Panc1 (cell line): ENCODE data around the gene TCF7. TPM values are rescaled to one million over a fixed set of nuclear protein-coding genes. Genes with fewer than 3 reads are reported as not detected.

ENCODE experiments used
- ATAC-seq: fragments of 200-7000 bp; cut with Tn5 transposase; 2 replicates; pipeline ENCODE4 v1.9.1; 2020; ENCODE audit warnings: mild to moderate bottlenecking, moderate library complexity
- BruUV-seq: library from RNA; stranded (reverse); fragments of 400-500 nt; replicated peaks from 2 replicates; lab custom pipeline; 2021; lab: Mats Ljungman, UMichigan
- CTCF ChIA-PET: fragments of 300-600 bp; sonication (Branson Sonifier 250); formaldehyde crosslinking; loops from one replicate; lab custom pipeline; 2022; ENCODE audit warnings: antibody characterized with exemption; lab: Charles Lee
- POLR2A ChIA-PET: fragments of 300-600 bp; sonication (Branson Sonifier 250); formaldehyde crosslinking; loops from one replicate; lab custom pipeline; 2022; ENCODE audit warnings: antibody characterized with exemption; lab: Charles Lee
- DNase-seq: peaks from one replicate; pipeline ENCODE4 v3.0.0-alpha.2; 2010; ENCODE audit warnings: low read depth, low spot score
- H3K27ac ChIP-seq: 2 replicates; pipeline ENCODE4 v1.5.1; 2011; ENCODE audit warnings: mild to moderate bottlenecking, low read length, inconsistent platforms
- H3K27me3 ChIP-seq: fragments of 200-500 bp; sonication (Bioruptor generic); 2 replicates; pipeline ENCODE4 v1.6.0; 2014; ENCODE audit warnings: low read length, inconsistent platforms; ENCODE audit not compliant: control insufficient read depth, insufficient read depth
- H3K36me3 ChIP-seq: fragments of 200-500 bp; sonication (Bioruptor generic); 2 replicates; pipeline ENCODE4 v1.5.1; 2014; ENCODE audit warnings: inconsistent platforms, mild to moderate bottlenecking, low read length, moderate library complexity; ENCODE audit not compliant: control insufficient read depth, insufficient read depth
- H3K4me1 ChIP-seq: 2 replicates; pipeline ENCODE4 v1.5.1; 2011; ENCODE audit warnings: inconsistent platforms, mild to moderate bottlenecking, low read length, moderate library complexity; ENCODE audit not compliant: control insufficient read depth, insufficient read depth
- H3K4me3 ChIP-seq, 2 experiments: 2 replicates each; pipeline ENCODE4 v1.5.1; 2011 to 2012; ENCODE audit warnings: low read depth in 2 of 2, low read length in 2 of 2, mild to moderate bottlenecking in 2 of 2, inconsistent platforms in 1 of 2, moderate library complexity in 1 of 2
- H3K9me3 ChIP-seq: fragments of 200-500 bp; sonication (Bioruptor generic); 2 replicates; pipeline ENCODE4 v1.5.1; 2014; ENCODE audit warnings: low read depth, mild to moderate bottlenecking, inconsistent platforms, low read length, moderate library complexity; ENCODE audit not compliant: control insufficient read depth, insufficient read depth
- POLR2AphosphoS5 ChIP-seq: IDR thresholded peaks from 2 replicates; pipeline ENCODE4 v1.6.1; 2012; ENCODE audit warnings: mild to moderate bottlenecking, low read depth, low read length, moderate library complexity
- REST ChIP-seq, 2 experiments: IDR thresholded peaks; 2 replicates each; pipeline ENCODE4 v1.6.1; 2011 to 2012; ENCODE audit warnings: low read depth in 2 of 2, control low read depth in 1 of 2, low read length in 1 of 2, mild to moderate bottlenecking in 1 of 2, moderate library complexity in 1 of 2; ENCODE audit not compliant: insufficient read depth in 1 of 2
- SIN3A ChIP-seq: IDR thresholded peaks from 2 replicates; pipeline ENCODE4 v1.6.1; 2012; ENCODE audit warnings: low read depth, mild to moderate bottlenecking, low read length, moderate library complexity, borderline replicate concordance; ENCODE audit not compliant: insufficient read depth
- TCF7L2 ChIP-seq: IDR thresholded peaks from 2 replicates; pipeline ENCODE4 v1.6.1; 2011; ENCODE audit warnings: mild to moderate bottlenecking, low read depth, low read length, inconsistent platforms
- in situ Hi-C: cut with HindIII; loops from 2 replicates; pipeline ENCODE4 v1.10.0; 2016; ENCODE audit warnings: low sequenced_read_pairs, low pct_unique_long_range_greater_than_20kb
- intact Hi-C: fragments of 100-400 bp; cut with micrococcal nuclease; formaldehyde crosslinking; loops from one replicate; pipeline ENCODE4 v1.10.0; 2022; ENCODE audit not compliant: unreplicated experiment
- total RNA-seq: library from RNA; stranded (reverse); gene quantifications from one replicate; pipeline ENCODE4 v1.2.1, GENCODE V29; 2021; ENCODE audit not compliant: unreplicated experiment
- TF ChIP-seq, protein P1 (sequence below): fragments of 450-650 bp; IDR thresholded peaks from 2 replicates; pipeline ENCODE4 v1.5.1; 2017; ENCODE audit warnings: mild to moderate bottlenecking

The TCF7 gene
- total RNA-seq, 1 experiment from 2014 or later = 24.0 TPM

- H3K36me3 ChIP-seq = no peaks in the 10 kb centered on the region
- TF ChIP-seq SIN3A (no peak), TCF7L2 (no peak), POLR2AphosphoS5 (no peak), REST (IDR thresholded peaks at IDR 0.05; ENCODE audit: insufficient read depth in 1 of 2, low read depth in 2 of 2, low read length in 1 of 2) (no peak)
- TF ChIP-seq, protein P1, sequence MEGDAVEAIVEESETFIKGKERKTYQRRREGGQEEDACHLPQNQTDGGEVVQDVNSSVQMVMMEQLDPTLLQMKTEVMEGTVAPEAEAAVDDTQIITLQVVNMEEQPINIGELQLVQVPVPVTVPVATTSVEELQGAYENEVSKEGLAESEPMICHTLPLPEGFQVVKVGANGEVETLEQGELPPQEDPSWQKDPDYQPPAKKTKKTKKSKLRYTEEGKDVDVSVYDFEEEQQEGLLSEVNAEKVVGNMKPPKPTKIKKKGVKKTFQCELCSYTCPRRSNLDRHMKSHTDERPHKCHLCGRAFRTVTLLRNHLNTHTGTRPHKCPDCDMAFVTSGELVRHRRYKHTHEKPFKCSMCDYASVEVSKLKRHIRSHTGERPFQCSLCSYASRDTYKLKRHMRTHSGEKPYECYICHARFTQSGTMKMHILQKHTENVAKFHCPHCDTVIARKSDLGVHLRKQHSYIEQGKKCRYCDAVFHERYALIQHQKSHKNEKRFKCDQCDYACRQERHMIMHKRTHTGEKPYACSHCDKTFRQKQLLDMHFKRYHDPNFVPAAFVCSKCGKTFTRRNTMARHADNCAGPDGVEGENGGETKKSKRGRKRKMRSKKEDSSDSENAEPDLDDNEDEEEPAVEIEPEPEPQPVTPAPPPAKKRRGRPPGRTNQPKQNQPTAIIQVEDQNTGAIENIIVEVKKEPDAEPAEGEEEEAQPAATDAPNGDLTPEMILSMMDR = no peak
- DNase-seq (no peak), ATAC-seq (no peak)
- no TSS peak for BruUV-seq
- ChIA-PET CTCF (interaction anchor here (1.6 kb wide), 1 partner anchor 89 kb away, joined by 7 read pairs; no protein-coding TSS in a partner anchor), POLR2A (interaction anchor here (0.6 kb wide), 1 partner anchor 22 kb away, joined by 3 read pairs; no protein-coding TSS in a partner anchor)
- H3K4me1 ChIP-seq = peaks cover 38% of the 10 kb centered on the region
- H3K4me3 ChIP-seq = no peak overlapping the region
- no peaks in the 10 kb centered on the region for H3K27me3 ChIP-seq
- in situ Hi-C loops = no loop called here
- intact Hi-C loops = no loop called here
- no peak overlapping the region; the same call in 1 of the 2 replicates for H3K27ac ChIP-seq
- H3K9me3 ChIP-seq = no peaks in the 10 kb centered on the region
Measured at GRCh38 chr5:134127988-134128647, 13.6 kb downstream of the TCF7 start.

- CTCF ChIA-PET = interaction anchor here (1.2 kb wide), 1 partner anchor 89 kb away, joined by 4 read pairs; no protein-coding TSS in a partner anchor
- POLR2A ChIA-PET = no interaction called here
- no peak overlapping the region for H3K27ac ChIP-seq
- H3K4me3 ChIP-seq = no peak overlapping the region
- in situ Hi-C loops (no loop called here), intact Hi-C loops (no loop called here)
- TF ChIP-seq TCF7L2 (no peak), REST (IDR thresholded peaks at IDR 0.05; ENCODE audit: insufficient read depth in 1 of 2, low read depth in 2 of 2, low read length in 1 of 2) (no peak), POLR2AphosphoS5 (no peak), SIN3A (no peak)
- TF ChIP-seq, protein P1 = no peak
- H3K4me1 ChIP-seq = peaks cover 38% of the 10 kb centered on the region
- ATAC-seq (no peak), DNase-seq (no peak)
- no peaks in the 10 kb centered on the region for H3K36me3 ChIP-seq
- no TSS peak for BruUV-seq
- no peaks in the 10 kb centered on the region for H3K9me3 ChIP-seq
- H3K27me3 ChIP-seq = no peaks in the 10 kb centered on the region
Measured at GRCh38 chr5:134128648-134128995, 14.1 kb downstream of the TCF7 start.
